GM19035 (cell line): ENCODE measurements around the gene TMEM50B.
"Not testable (repeated sequence)": the region's sequence is repeated elsewhere in the genome, so short reads cannot be mapped to it uniquely, and the experiment has no call there.

ENCODE experiments used
- ATAC-seq: cut with Tn5 transposase; IDR thresholded peaks from one replicate; pipeline ENCODE4 v1.9.1; 2021; ENCODE audit not compliant: unreplicated experiment

The TMEM50B gene

DNA sequence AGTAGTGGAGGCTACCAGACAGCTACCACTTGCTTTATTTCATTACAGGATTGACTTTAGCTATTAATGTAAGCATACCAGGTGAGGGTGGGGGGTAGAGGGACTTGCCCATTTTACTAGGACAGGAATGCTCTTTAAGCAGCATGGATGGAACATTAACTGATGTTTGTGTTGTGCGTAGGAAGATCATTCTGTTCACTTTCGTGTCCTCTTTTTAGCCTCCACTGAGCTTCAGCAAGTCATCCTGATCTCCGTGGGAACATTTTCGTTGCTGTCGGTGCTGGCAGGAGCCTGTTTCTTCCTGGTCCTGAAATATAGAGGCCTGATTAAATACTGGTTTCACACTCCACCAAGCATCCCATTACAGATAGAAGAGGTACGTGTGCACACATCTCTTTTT lies 47.3 kb downstream of the TMEM50B start:
- ATAC-seq: no peak

DNA sequence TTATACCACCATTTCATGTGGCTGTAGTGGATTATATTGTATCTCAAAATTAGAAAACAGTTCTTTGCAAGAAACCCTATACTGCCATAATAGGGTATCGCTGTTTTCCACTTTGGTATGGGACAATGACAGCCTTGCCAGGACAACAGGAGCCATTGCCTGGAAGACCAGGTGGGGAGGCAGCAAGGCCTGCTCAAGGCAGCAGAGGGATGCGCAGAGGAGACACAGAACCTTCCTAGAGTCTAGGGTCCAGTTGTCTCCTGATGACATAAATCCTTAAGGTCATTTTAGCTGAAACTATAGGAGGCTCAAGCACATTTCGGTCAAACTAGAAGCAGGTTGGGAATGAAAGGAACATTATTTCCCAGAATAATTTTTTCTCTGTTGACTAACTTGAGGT lies 48.9 kb downstream of the TMEM50B start:
- no peak for ATAC-seq

DNA sequence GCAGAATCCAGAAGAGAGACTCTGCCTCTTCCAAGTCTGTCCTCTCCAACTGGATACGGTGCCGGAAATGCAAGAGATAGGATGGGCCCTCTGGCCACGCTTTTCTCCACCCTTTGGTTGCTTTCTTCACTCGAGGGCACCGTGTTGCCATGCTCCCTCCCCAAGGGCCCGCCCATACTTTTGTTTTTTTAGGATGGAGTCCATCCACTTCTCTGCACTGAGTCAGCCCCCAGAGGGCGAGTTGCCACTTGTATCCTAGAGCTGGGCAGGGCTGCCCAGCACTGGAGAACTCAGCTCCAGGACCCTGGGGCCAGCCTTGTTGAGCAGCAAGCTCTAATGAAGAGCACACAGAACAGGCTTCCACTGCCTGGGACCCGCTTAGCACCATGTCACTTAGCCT lies 51.1 kb downstream of the TMEM50B start:
- ATAC-seq: no peak

DNA sequence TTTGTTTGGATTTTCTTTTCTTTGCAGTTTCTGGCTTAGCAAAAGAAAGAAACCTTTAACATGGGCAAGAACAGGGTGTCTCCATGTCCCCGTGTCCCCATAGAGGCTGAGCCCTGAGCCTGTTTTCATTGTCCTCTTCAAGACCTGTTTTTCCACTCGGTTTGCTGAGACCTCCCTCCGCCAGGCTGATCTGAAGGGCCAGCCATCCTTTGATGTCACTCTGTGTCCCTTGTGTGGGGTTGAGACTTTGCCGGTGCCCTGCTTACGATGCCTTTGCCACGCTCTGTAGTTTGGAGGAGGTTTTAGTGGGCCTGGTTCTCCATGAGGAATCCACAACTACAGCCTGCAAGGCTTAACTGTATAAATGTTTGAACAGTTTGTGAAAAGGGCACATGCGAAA lies 52.7 kb downstream of the TMEM50B start:
- no peak for ATAC-seq

DNA sequence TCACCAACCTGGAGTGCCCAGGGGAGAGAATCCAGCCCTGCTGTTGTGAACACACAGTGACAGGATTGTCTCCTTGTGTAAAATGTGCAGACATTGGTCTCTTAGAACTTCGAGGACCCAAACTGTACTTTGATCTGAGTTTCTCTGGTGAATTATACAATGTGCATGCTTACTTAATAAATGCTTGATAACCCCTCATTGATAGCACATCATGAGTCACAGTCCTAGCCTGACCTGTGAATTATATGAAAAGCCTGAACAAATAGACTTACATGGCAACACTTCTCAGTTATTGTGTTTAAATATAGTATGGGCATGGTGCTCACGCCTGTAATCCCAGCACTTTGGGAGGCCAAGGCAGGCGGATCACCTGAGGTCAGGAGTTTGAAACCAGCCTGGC lies 53.9 kb downstream of the TMEM50B start:
- no peak for ATAC-seq

DNA sequence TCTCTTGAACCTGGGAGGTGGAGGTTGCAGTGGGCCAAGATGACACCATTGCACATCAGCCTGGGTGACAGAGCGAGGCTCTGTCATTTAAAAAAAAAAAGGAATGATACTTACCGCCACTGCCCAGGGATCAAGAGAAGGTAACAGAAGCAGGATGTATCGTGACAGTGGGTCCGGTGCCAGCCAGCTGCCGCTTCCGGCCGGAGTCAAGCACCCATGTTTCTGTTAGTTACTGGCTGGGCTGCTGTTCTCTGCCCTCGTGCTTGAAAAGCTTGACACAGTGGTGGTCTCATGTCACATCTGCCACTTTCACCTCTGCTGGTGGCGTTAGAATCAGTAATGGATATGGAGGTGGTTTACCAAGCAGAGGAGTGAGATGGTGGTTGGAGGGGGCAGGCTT lies 55.6 kb downstream of the TMEM50B start:
- no peak for ATAC-seq

DNA sequence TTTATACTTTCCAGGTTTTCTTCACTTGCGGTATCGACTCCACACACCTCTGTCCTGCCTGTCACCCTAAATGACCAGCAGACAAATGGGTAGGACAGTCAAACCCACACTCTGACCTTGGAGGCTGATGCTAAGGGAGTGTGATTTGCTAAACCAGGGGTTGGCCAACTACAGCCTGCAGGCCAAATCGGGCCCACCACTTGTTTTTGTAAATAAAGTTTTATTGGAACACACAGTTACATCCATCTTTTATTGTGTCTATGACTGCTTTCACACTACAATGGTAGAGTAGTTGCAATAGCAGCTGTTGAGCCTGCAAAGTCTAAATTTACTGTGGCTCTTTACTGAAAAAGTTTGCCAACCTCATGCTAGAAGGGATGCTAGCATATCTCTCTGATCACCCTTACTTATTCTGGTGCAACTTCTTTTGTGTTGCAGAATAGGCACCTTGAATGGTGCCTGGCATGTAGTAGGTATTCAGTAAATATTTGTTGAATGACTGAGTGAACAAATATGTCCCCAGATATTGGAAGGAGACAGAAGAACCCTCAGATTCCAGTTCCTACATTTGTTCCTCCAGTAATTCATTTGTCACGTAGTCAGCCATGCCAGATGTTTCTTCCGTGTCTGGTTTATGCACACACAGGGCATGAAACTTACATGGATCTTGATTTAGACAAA lies 57.9 kb downstream of the TMEM50B start:
- ATAC-seq: no peak

DNA sequence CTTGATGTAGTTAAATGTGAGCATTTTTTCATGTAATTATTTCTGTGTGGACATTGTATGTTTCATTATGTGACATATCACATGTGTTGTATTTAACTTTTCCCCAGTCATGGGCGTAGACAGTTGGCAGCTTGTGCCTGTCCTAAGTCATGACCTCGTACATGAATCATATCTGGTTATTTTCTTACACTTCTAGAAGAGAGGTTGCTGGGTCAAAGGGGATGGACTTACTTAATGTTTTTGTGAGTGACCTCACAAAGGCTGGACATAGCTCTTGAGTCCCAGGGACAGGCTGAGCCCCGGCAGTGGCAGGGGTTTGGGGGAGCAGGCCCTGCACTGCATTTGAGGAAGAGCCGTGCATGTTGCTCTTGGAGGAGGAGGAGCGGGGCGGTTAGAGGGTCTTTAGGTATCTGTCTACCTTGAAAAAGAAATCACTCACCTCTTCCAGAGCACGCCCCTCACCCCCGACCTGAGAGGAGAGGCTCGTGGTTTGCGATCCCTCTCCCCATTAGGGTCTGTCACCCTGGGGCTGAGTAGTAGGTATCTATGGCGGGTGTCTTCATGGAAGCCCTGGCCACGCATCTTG lies 60.1 kb downstream of the TMEM50B start:
- ATAC-seq: no peak

DNA sequence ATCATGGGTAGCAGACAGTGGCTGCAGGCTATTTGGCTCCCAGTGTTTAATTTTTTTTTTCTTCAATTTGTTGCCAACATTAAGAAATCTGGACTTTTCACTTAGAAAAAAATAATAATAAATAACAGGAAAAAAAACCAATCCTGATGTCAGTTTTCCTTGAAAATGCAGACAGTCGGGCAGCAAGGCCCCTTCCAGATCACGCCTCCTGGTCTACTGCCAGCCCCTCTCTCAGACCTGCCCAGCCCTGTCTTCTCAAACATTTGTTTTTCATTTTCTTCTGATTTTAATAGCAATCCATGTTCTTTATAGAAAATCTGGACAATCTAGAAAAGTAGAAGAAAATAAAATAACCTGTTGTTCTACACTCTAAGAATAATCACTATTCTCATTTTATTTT lies 61.1 kb downstream of the TMEM50B start:
- ATAC-seq: no peak

DNA sequence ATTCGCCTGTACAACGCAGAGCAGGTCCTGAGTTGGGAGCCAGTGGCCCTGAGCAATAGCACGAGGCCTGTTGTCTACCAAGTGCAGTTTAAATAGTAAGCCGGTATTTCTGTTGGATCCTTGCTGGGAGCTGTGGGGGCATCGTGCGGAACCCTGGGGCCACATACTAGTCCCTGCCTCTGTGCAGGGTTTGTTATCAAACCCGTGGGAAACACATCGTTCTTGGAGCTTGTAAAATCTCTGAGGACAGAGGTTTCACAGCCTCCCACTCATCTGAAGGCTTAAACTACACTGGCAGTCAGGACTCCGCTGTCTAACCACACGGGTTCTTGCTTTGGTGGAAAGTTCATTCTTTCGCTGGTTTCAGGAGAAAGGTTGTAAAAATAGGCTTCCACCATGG lies 64.8 kb downstream of the TMEM50B start:
- ATAC-seq: no peak

DNA sequence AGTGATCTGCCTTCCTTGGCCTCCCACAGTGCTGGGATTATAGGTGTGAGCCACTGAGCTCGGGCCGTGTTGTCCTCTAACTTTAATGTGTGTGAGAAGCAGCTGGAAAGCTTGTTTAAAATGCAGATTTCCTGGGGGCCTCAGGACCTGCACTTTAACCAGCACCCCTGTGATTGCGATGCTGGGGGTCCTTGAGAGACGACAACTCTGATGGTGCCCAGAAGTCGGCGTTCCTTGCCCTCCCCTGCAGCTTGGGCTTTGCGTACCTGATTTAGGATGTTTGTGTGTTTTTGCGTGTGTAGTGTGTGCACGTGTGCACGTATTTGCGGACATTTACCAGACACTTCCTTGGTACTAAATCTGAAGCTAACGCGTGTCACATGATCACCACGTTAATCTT lies 65.7 kb downstream of the TMEM50B start:
- no peak for ATAC-seq

DNA sequence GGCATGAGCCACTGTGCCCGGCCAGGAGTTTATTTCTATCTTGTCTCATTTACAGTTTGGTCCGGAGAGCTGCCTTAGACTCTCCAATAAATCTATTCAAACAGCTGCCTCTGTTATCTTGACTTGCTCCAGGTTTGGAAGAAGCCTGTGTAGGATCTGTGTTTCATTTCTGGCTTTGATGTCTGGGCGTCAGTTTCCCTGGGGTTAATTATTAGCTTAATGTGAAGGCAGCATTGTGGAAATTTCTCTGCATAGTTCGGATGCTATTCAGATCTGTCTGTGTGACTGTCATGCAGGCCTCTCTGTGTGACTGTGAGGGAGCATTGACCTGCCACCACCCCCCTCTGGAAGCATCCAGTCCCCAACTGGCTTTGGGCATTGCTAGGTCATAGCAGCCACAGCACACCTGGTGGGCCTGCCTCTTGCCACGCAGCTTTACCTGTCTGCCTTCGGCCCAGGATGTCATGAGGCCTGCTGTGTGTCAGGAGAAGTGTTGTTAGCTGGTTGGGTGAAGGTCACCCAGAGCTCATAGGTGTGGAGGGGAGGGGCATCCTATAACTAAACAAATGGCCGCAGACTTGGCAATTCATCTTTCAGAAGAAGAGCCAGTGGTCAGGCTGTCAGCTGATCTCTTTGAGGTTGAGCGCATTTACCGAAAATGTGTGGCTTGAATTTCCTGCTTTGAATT lies 66.8 kb downstream of the TMEM50B start:
- peak; percentile 82 for ATAC-seq

DNA sequence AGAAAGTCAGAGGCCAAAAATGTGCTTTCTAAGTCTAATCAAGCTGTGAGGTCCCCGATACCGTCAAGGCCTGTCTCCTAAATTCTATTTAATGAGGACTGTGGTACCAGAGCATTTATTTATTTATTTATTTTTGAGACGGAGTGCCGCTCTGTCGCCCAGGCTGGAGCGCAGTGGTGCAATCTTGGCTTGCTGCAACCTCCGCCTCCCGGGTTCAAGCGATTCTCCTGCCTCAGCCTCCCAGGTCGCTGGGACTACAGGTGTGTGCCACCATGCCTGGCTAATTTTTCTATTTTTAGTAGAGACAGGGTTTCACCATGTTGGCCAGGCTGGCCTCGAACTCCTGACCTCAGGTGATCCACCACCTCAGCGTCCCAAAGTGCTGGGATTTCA lies 67.3 kb downstream of the TMEM50B start:
- ATAC-seq: not testable (repeated sequence)

DNA sequence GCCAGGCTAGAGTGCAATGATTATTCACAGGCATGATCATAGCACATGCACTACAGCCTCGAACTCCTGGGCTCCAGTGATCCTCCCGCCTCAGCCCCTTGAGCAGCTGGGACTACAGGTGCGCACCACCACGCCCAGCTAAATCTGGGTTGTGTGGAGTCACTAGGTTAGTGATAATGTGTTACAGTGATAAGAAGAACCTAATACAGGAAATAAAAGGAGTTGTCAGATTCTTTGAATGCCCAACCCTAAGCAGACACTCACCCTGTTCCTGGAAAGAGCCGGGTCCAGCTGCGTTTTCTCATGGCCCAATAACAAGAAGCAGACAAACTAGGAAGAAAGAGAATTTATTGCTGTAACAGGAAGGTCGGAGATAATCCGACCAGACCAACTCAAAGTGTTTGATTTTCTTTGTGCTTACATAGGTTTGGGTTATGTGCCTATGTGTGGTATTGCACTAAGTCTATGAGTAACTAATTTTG lies 67.8 kb downstream of the TMEM50B start:
- no peak for ATAC-seq

DNA sequence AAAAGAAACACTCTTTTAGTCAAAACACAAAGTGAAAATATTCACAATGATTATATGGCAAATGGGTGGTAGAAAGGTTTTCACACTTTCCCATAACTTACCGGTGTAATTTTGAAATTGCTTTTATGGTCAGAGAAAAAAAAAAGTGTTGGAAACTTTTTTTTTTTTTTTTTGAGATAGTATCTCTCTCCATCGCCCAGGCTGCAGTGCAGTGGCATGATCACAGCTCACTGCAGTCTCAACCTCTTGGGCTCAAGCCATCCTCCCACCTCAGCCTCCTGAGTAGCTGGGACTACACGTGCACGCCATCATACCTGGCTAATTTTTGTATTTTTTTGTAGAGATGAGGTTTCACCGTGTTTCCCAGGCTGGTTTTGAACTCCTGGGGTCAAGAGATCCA lies 73.3 kb downstream of the TMEM50B start:
- ATAC-seq: no peak

DNA sequence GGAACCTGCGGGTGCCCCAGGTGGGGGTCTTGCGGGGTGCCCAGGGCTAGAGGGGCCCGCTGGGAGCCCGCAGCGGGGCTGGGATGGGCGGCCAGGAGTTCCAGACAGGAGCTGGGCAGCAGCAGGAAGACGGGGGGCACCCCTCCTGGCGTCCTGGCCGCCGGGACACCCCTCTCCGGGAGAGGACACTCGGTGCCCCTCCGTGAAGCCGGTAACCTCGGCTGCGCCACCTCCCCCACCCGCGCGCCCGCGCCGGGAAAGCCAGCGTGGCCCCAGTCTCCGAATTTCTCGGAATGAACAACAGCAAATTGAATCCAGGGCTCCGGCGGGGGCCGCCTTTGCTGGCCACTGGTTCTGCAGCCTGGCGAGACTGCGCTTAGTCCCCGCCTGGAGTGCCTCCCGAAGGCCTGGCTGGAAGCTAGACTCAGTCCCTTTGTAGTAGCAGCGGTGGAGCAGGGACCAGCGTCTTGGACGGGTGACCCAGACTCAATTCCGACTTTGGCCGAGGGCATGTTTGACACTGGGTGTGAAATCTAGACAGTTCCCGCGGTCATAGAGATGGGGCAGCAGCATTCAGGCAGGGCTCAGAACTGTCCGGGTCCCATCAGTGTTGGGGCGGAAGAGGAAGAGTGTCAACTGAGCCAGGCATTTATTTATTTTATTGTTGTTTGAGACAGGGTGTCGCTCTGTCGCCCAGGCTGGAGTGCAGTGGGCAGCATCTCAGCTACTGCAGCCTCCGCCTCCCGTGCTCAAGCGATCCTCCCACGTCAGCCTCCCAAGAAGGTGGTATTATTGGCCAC lies 75.8 kb downstream of the TMEM50B start:
- peak; percentile 36 for ATAC-seq

DNA sequence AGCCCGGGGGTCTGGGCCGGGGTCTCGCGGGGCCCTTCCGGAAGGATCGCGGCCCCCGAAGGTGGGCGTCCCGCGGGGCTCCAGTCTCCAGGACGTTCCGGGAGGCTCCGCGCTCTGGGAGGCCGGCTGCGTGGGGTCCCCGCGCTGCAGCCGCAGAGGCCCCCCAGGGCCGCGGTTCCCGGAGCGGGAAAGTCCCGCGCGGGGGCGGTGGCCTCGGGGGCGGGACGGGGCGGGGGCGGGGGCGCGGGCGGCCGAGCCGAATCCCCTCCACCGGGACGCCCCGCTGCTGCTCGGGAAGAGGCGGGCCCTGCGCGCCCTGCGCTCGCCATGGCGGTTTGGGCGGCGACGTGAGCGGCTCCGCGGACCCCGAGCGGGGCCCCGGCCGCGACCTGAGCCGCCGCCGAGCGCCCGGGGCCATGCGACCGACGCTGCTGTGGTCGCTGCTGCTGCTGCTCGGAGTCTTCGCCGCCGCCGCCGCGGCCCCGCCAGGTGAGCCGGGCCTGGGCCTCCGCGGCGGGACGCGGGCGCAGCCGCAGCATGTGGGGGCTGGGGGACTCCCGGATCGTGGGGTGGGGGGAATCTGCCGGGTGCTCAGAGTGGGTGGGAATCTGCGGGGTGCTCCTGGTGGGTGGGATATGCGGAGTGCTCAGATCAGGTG lies 76.5 kb downstream of the TMEM50B start, which contains the start of gene IFNGR2:
Gene IFNGR2 (plus strand): TSS at position 286 of the 658 bp plus-strand sequence. CDS start 131 bp downstream, at position 417.
- ATAC-seq: peak; percentile 34

DNA sequence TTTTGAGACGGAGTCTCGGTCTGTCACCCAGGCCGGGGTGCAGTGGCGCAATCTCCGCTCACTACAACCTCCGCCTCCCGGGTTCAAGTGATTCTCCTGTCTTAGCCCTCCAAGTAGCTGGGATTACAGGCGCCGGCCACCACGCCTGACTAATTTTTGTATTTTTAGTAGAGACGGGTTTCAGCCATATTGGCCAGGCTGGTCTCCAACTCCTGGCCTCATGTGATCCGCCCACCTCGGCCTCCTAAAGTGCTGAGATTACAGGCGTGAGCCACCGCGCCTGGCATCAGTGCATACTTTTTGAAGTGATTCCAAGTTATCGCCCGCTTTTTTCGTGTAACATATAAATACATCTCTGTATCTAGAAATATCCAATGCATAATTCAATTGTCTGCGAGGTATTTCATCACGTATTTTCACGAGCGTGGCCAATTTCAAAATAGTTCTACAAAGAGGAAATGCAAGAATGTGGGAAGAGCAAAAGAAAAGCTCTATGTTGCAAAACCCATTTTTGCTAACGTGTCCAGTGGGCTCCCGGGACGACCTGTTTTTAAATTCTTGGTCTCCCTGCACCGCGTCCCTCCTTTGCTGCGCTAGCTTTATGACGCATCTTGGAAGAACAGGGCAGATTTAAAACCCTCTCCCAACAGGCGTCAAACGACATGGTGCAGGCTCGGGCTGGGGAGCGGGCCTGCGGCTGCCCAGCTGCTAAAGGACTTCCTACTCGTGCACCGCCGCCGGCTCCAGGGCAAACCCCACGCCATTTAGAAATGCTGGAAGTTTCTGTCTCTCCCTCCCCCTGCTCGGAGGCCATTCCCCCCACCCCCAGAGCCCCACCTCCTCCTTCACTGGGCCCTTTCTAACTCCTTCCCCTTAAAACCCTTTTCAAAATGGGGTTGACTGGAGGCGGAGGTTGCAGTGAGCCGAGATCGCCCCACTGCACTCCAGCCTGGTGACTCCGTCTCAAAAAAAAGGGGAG lies 77.5 kb downstream of the TMEM50B start:
- no peak for ATAC-seq

DNA sequence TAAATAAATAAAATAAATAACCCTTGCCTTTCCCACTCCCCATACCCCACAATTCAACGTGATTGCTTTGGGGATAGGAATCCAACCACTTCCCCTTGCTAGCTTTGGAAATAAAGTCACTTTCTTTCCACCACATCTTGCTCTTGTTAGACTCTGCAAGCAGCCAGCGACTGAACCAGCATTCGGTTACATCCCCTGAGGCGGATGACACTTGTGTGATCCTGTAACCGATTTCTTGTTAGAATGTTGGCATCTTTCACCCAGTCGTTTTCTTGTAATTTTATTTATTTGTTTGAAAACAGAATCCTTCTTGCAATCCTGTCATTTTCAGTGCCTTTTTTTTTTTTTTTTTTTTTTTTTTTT lies 78.2 kb downstream of the TMEM50B start:
- ATAC-seq: no peak
